Gastroesophageal sphincter (tissue), 3 donors: ENCODE measurements around the gene TLCD3B.

Experiments used
- EP300 ChIP-seq: sonication (generic); formaldehyde crosslinking; IDR thresholded peaks from one replicate; pipeline ENCODE4 v1.6.1; 2017; ENCODE audit warnings: antibody characterized with exemption, mild to moderate bottlenecking
- POLR2A ChIP-seq, 2 donors: fragments of 450-650 bp; IDR thresholded peaks; one replicate each; pipeline ENCODE4 v1.6.1; 2017; ENCODE audit warnings: antibody characterized with exemption in 2 of 2, mild to moderate bottlenecking in 2 of 2, moderate library complexity in 1 of 2
- POLR2AphosphoS5 ChIP-seq: sonication (generic); formaldehyde crosslinking; IDR thresholded peaks from one replicate; pipeline ENCODE4 v1.6.1; 2017; ENCODE audit warnings: antibody characterized with exemption
- TF ChIP-seq, protein P1 (sequence below), 4 experiments: fragments of 200-600 bp in 2 of 4; fragments of 450-650 bp in 2 of 4; sonication (generic) in 1 of 4; IDR thresholded peaks; one replicate each; pipeline ENCODE4 v1.5.1; 2017 to 2019; ENCODE audit warnings: antibody characterized with exemption in 4 of 4, mild to moderate bottlenecking in 2 of 4, moderate library complexity in 2 of 4

DNA sequence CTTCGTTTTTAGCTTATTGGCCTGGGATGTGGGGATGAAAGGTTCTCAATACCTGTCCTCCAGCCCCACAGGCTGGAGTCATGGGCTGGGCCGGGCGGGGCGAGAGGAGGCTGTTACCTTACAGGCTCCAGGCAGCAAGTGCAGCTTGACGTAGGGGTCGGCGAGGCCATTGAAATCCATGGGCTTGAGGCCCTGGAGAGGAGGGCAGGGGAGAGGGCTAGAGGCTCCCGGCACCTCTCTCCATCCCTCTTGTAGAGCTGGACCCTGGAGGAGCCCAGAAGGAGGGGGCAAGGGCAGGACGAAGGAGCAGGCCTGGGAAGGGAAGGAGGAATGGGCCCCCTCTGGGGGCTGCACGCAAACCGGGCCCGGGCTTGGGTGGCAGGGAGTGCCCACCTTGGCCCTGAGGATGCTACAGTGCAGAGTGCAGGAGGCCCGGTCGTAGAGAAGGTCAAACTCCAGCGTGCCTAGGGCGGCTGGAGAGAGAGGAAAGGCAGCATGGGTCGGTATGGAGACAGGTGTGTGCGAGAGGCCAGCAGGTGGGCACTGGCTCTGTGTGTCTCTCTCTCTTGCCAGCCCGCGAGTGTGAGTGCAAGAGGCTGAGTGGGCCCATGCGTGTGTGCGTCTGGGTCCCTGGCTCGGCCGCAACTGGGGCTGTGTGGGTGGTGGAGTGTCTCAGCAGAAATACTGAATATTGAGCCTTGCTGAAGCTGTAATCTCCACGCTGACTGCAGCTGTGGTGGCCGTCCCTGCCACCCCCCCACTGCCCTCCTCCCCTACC, 21.8 kb downstream of the TLCD3B start:
- TF ChIP-seq, protein P1, sequence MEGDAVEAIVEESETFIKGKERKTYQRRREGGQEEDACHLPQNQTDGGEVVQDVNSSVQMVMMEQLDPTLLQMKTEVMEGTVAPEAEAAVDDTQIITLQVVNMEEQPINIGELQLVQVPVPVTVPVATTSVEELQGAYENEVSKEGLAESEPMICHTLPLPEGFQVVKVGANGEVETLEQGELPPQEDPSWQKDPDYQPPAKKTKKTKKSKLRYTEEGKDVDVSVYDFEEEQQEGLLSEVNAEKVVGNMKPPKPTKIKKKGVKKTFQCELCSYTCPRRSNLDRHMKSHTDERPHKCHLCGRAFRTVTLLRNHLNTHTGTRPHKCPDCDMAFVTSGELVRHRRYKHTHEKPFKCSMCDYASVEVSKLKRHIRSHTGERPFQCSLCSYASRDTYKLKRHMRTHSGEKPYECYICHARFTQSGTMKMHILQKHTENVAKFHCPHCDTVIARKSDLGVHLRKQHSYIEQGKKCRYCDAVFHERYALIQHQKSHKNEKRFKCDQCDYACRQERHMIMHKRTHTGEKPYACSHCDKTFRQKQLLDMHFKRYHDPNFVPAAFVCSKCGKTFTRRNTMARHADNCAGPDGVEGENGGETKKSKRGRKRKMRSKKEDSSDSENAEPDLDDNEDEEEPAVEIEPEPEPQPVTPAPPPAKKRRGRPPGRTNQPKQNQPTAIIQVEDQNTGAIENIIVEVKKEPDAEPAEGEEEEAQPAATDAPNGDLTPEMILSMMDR (IDR thresholded peaks at IDR 0.05), result no peak
- TF ChIP-seq EP300, result no peak
- no peak for TF ChIP-seq POLR2A (IDR thresholded peaks at IDR 0.05)
- no peak for TF ChIP-seq POLR2AphosphoS5
